CD4-positive, alpha-beta T cell treated with Interleukin-17A for 1 hour (primary cell): ENCODE results near the gene THBS3.
"Not testable (repeated sequence)": the region's sequence is repeated elsewhere in the genome, so short reads cannot be mapped to it uniquely, and the experiment has no call there.

Experiments used
- DNase-seq: peaks from one replicate; pipeline ENCODE4 v3.0.0-alpha.2; 2020

THBS3 gene

DNA sequence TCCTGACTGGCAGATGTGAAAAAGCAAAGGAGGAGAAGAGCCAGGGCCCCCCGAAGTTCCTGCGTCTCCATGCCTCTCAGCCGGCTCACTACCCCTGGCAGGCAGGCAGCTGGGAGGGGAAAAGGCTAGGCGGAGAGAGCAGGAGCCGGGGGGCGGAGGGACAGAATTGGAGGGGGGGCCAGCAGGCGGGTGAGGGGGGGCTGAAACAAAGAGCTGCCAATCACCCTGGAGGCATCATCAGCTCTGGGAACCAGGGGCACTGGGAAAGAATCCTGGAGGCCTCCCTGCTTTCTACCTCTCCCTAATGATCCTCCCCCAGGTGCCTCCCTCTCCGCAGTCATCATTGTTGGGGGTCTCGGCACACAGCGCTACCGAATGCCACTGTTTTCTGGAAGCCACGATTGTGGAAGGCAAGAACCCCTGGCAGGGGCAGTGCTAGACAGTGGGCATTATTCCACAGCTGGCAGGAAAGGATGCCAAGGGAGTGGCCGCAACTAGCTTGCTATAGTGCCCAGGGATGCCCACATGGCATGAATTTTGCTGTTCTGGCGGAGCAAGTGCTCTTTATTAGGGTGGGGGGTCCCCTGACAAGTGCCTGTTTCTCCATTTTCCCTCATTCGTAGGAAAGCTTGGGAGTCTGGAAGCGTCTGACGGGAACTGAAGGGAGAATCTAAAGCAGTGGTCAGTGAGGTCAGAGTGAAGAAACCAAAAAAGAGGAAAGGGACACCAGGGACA lies at the start of gene THBS3:
THBS3 (minus strand) TSS at position 92 of the 735 bp plus-strand sequence; CDS start at position 71, 21 bp downstream.
- DNase-seq = no peak

DNA sequence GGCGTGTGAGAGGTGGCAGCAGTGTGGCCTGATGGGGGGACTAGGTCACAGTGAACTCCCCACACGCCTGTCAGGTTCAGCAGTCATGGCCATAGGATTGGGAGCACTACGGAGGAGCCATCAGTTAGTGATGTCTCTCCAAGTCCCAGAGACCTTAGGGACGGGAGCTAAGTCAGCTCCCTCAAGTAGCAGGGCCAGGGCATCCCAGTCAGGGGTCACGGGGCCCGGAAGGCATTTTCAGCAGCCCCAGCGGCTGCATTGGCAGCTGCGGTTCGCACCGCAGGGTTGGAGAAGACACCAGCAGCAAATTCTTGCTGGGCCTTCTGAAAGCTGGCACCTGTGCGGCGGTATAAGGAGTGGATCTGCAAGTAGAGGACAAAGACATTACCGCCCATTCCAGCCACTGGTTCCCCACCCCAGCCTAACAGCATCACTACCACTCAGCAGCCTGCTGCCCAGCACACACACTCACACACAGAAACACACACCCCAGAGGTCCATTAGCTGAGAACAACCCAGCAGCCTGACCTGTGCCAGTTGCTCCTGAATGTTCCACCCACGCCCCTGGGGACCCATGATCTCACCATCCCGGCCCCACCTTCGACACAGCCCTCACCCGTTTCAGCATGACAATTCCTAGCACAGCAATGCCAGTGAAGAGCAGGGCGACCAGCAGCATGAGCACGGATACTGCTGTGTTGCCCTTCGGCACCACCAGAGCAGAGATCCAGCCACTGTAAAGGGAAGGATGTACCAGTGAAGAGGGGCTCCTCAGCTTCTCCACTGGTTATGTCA lies 48.6 kb upstream of the THBS3 start:
- DNase-seq = no peak

DNA sequence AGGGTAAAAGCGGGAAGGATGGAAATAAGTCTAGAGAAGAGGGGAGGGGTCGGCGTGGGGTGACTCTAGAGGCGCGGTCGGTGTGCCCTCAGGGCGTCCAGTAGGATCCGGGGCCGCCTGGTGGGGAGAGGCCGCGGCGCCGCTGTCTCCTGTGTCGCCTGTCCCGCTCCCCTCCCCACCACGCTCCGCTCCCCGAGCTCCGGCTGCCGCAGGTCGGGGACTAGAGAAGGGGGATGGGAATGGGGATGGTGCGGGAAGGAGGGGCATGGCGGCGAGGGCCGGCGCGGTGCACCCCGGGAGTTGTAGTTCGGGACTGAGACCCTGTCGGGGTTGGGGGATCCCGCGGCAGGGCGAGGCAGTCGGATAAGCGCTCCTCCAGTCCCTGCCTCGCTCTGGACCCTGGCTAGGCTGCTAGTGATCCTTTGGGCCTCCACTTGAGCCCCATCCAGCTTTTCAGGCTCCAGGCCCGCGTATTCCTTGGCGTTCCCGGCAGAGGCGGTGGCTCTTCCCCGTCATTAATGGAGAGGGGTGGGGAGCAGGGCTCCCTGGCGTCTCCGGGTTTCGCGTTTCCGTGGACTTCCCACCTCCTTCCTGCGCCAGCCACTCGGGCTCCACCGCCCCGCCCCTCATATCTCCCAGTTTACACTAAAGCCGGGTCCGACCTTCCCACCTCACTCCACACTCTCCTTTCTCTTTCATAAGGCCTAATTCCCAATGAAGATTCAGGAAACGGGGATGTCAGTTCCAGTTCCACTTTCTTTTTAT lies 47.7 kb upstream of the THBS3 start, which contains the start of gene ENTREP3:
ENTREP3 (minus strand) TSS at position 241 of the 765 bp plus-strand sequence. CDS start 606 bp downstream, outside the sequence.
- DNase-seq = peak; percentile 82

DNA sequence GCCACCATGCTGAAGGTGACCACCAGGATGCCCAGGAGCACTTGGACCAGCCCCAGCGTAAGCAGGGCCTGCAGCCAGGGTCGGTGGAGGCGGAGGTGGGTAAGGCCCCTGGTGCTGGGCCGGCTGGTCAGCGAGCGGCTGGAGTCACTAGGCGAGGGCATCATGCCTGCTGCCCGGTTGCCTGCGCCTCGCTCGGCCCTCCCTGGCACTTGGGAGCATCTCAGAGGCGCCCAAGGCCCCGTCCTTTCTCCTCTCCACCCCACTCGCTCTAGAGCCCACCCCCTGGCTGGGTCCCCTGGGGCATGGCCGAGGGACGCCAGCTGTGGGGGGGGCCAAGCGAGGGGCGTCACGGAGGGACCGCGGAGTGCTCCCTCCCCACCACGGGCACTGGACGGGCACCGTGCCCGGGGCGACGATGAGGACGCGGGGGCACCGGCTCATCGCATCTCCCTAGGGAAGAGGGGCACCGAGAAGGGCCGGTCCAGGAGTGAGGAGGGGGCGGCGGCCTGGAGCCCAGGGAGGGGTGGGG lies 47.1 kb upstream of the THBS3 start:
- no peak for DNase-seq

DNA sequence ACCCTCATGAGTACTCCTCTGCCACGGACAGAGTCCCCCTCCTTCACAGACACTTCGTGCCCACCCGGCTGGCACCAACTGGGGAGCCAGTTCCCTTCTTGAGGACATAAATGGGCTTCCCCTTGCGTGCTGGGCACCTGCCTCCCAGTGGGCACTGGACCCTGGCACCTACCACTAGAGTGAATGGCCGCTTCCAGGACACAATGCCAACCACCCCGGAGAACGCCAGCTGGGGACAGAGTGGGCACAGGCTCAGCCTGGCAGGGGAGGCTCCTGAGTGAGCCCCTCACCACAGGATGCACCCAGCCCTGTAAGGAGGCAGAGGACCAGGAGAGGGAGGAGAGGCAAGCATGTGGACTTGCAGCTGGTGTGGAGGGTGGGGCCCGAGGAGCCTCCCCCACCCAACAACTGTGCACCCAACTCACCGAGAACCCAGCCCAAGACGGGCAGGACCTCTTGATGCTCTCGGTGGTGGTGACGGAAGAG lies 46.6 kb upstream of the THBS3 start:
- no peak for DNase-seq

DNA sequence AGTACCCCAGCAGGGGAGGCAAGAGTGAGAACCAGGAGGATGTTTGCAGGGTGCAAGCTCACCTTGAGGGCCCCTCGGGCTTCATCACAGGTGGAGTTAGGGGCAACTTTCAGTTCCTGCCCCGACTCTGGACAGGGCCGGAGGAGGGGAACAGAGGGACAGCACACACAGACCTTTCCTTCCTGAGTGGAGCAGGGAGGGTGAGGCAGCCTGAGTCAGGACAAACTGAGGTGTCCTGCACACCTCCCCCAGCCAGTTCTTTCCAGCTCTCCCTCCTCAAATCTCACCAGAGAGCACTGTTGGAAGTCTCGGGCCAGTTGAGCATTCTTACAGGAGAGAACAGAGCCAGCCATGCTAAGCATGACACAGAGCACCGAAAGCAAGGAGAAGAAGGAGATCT lies 46.1 kb upstream of the THBS3 start:
- DNase-seq = no peak

DNA sequence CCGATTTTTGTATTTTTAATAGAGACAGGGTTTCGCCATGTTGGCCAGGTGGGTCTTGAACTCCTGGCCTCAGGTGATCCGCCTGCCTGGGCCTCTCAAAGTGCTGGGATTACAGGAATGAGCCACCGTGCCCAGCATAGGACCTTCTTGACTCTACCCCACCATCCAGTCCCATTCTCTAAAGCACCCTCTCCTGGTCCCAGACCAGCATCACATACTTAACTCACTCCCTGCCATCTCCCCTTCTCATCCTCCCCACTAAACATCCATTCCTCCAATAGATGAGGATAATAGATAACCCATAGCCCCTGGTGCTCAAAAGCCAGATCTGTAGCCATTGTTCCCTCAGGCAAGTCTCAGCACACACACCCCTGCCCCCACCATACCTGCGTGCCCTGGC lies 45.5 kb upstream of the THBS3 start:
- no peak for DNase-seq

DNA sequence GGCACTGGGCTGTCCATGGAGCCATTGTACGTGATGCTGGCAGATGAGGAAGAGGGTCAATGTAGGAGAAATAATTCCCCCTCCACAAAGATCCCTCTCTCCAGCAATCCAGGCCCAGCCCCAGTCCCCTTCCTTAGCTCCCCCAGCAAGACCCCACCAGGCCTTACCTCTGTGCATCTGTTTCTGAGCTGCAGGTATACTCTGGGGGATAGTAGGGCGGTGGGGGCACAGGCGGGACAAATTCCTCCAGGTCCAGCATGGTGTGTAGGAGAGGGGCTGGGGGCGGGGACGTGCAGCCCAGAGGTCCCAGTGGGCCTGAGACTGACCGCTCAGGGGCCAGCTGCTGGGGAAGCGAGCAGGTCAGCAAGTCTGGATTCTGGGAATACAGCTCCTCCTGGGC lies 43.9 kb upstream of the THBS3 start:
- DNase-seq = no peak

DNA sequence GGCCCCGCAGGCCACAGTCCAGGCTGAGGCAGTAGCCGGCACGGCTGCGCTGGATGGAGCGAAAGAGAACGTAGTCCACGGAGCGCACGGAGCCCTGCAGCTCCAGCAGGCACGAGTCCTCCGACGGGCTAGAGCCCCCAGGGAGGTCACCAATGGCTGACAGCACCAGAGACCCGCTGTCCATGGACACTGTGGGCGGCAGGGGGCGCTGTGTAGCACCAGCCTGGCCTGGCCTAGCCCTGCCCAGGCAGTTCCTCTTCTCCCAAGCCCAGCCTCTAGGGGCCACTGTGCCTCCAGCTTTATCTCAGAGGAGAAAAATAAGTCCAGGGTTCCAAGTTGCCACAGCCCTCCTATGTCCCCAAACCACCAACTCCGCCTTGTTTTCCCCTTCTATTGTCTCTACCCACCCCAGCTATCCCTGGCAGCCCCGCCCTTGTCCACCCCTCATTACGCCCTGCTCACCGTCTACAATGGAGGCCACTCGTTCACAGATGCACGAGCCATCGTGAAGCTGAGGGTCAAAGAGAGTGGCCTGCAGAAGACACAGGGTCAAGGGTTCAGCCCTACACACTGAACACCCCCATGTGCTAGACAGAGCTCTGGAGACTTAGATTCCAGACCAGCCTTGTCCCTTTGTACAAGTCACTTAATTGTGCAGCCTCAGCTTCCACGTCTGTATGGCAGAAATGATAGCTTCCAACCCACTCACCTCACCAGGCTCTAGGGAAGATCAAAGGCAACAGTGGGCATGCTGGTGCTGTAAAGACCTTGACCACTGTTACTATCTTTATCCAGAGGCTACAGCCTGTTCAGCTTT lies 43.1 kb upstream of the THBS3 start:
- DNase-seq = peak; percentile 95

DNA sequence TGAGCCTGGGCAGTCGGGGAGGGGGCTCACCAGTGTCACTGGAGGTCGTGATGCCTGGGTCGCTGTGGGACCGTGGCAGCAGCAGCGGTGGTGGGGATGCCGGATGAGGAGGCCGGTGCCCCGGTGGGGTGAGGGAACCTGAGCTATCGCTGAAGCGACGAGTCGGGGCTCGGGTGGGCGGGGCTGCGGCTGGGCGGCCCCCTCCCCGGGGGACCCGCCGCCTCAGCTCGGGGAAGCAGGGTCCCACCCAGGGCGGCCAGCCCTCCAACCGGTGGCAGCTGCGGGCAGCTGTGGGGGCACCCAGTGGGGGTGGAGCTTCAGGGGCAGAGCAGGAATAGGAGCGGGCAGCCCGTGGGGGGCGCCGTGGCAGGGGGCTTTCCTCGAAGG lies 42.5 kb upstream of the THBS3 start:
- DNase-seq = no peak

DNA sequence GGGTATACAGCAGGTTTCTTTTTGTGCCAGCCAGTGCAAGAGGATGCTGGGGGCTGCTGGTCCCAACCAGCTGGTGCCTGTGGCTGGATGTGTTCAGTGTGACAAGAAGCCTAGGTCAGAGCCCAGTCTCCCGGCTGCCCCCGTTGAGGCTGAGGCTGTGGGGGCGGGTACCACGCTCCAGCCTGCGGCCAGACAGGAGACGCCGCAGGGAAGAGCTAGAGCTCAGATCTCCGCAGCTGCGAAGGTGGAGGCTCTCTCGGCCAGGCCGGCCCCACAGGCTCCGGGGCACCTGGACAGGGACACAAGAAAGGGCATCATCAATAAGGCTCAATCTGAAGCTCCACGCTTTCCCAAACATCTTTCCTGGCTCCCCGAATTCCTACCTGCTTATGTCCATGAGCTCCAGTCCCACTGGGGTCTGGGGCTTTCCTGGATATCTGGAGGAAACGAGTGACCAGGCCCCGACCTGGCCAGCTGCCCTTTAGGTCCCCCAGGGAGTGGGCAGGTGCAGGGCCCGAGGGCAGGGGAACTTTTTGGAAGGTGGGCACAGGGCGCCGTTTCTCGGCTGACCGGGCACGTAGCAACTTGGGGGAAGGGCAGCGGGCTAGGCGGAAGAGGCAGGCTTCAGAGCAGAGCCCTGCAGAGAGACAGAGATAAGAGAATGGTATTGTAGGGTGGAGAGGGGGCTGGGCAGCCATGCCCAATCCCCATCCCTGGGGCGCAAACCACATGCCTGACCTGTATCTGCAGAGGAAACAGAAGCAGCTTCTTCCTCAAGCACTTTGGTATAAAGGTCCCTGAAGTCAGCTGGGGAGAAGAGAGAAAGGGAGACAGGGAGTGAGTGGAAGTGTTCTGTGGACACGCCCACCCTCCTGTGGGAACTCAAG lies 40.2 kb upstream of the THBS3 start:
- no peak for DNase-seq

DNA sequence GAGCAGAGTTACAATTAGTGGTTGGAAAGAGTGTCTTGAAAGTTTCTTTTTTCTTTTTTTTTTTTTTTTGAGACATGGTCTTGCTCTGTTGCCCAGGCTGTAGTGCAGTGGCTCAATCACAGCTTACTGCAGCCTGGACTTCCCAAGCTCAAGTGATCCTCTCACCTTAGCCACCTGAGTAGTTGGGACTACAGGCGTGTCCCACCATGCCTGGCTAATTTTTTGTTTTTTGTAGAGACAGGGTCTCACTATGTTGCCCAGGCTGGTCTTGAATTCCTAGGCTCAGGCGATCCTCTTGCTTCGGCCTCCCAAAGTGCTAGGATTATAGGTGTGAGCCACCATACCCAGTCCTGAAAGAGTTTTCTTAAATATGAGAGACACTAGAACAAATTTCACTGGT lies 39.1 kb upstream of the THBS3 start:
- not testable (repeated sequence) for DNase-seq

DNA sequence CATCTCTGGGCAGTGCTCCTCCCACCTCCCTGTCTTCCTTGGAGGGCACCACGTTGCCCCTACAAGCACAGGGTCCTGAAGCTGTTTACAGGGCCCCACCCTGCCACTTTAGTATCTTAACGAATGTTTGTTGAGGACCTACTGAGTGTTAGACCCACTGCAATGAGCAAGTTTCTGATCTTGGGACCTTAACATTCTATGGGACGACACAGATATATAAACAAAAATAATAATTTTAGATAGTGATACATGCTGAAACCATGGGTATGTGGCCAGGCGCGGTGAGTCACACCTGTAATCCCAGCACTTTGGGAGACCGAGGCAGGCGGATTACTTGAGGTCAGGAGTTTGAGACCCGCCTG lies 37.4 kb upstream of the THBS3 start:
- DNase-seq = no peak

DNA sequence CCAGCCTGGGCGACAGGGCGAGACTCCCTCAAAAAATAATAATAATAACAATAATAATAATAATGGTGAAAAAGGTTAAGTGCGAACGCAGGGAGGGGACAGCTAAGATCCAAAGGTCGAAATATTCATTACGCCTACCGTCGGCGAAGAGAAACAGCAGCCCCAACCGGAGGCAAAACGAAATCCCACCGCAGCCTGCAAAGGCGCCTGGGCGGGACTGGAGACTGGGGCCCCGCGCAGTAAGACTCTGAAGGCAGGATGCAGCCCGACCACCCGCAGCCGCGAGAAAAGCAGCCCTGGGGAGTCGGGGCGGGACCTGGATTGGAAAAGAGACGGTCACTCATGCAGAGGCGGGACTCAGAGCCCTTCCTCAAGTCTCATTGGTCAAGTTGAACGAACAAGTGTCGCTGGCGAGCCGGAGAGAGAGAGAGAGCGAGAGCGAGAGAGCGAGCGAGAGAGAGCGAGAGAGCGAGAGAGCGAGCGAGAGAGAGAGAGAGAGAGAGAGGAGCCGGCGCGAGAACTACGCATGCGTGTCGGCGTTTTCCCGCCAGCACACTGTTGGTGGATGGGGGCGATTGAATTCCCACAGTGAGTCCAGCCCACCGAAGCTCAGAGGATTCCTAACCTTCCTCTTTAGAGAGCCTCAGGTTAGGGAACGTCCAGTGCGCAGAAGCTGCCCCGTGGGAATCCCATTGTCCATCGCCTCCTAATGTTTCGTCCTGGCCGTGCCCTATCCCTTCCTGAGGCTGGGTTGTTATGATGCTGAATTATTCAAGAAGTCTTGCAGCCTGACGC lies 36.9 kb upstream of the THBS3 start:
- peak; percentile 98 for DNase-seq

DNA sequence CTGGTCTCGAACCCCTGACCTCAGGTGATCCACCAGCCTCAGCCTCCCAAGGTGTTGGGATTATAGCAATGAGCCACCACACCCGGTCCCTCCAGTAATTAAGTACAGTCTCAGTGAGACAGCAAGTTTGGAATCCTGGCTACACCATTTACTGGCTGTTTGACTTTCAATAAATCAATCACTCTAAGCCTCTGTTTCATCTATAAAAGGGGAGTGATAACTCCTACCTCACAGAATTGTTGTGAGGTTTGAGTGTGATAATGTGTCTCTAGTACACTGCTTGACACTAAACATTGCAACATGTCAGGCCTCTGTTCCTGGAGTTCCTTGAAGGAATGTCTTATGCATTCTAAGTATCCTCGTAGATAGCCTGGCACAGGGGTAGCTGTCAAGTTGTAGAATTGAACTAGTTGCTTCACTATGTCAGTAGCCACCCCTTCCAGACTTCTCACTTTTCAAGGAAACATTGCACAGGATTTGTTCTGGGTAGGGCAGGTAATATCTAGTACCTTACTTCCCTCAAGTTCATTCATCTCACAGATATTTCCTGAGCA lies 35.2 kb upstream of the THBS3 start:
- DNase-seq = no peak

DNA sequence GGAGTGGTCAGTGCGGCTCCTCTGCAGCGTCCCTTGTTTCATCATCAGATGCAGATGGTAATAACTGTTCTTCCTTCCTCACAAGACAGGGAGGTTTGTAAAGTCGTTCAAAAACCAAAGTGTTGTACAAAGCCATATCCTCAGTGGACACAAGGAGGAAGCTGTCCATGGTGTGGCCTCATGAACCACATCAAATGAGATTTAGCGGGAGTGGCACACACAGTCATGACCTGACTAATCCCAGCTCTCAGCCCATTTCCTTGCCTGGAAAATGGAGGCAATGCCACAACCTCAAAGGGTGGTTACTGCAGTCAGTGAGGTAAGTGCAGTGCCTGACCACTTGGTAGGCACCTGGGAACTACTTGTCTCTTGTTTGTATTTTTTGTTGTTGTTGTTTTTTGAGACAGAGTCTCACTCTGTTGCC lies 34.2 kb upstream of the THBS3 start:
- DNase-seq = peak; percentile 28

DNA sequence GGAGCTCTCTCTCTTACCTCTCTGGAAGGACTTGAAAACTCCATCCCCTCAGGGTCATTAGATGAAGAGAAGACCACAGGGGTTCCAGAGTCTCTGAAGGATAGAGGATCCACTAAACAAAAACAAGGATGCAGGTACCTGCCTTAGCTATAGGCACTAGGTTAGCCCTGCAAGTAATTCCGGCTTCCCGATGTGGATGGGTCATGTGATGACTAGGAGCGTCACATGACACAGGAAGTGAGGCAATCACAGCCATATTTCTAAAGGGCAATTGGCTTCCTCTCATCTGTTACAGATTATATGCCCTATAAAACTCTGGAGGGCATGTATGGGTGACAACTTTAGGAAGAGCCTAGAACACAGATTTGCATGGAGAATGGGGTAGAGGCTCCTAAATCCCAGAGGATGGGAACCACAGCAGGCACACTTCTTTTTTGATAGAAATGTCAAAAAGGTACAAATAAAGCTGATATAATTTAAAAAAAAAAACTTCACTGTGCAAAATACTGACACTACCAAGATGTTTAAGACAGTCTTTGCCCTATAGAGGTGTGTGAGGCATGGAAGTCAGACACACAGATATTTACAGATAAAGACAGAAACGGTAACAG lies 33.5 kb upstream of the THBS3 start:
- peak; percentile 85 for DNase-seq

DNA sequence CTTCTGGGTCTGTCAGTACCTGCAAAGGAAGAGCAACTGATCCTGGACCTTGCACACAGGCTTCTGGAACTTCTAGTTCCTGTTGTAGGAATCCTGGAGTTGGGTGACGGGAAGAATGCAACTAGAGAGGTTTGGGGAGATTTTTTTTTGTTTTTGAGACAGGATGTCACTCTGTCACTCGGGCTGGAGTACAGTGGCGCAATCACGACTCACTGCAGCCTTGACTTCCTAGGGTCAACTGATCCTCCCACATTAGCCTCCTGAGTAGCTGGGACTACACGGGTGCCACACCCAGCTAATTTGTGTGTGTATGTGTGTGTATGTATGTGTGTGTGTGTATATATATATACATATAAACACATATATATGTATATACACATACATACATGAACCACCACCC lies 28.8 kb upstream of the THBS3 start:
- no peak for DNase-seq

DNA sequence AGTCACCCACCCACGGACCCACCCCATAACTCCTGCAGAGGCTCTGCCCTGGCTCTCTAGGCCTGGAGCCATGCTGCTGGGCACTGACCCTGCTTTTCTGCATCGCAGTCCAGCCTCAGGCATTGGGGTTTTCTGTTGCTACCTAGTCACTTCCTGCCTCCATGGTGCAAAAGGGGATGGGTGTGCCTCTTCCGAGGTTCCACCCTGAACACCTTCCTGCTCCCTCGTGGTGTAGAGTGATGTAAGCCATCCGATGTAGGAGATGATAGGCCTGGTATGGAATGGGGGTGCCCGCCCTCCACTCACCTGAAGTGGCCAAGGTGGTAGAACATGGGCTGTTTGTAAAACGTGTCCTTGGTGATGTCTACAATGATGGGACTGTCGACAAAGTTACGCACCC lies 27.7 kb upstream of the THBS3 start:
- peak; percentile 49 for DNase-seq
